ENCODE measurements around the gene LSM4. TPM values are rescaled to one million over a fixed set of nuclear protein-coding genes. Genes with fewer than 3 reads are reported as not detected.

Gene LSM4
- total and polyA plus RNA-seq, 2 of the 13 experiments (the other 11 are each of a cell fraction or from before 2014, with no cell fraction given), result 65.8 to 166 TPM

DNA sequence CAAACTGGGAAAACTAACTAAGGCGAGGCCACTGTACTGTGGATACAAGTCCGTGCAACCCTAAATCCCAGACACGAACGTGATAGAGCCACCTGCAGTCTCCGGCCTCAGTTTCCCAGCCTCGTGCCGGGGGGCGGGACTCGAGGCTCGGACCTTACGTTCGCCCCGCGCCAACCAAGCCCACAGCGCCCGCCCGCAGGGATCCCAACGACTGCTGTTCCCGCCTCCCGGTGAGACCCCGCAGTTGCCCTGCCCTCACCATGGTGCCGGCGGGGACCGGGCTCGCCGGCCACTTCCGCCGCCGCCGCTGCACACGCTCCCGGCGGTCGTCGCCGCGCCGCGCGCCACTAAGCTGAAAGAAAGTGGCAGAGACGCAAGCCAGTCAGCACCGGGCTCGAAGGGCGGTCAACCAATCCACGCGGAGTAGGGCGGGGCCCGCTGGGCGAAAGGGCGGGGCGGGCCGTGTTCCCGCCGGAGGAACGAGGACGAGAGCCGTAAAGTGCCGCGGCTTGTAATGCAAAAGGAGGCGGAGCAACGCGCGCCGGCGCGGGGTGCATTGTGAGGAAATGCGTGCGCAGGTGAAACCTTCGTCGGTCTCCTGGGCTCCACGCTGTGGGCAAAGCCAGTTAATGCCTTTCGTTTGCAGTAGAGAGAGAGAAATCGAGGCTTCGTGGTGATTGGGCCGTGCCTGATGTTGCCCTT, at the start of gene LSM4 (continued):
- TF ChIP-seq NFATC3 (CRISPR knock-in tag; IDR thresholded peaks at IDR 0.05), result no peak
- peak; percentile 63; the same call in 1 of the 2 replicates for TF ChIP-seq ERF (CRISPR knock-in tag; IDR thresholded peaks at IDR 0.05)
- no peak for TF ChIP-seq MATR3 (CRISPR knock-in tag; IDR thresholded peaks at IDR 0.05)
- TF ChIP-seq MAFF (IDR thresholded peaks at IDR 0.05; ENCODE audit: low read depth, low read length), result no peak
- TF ChIP-seq, protein P1, sequence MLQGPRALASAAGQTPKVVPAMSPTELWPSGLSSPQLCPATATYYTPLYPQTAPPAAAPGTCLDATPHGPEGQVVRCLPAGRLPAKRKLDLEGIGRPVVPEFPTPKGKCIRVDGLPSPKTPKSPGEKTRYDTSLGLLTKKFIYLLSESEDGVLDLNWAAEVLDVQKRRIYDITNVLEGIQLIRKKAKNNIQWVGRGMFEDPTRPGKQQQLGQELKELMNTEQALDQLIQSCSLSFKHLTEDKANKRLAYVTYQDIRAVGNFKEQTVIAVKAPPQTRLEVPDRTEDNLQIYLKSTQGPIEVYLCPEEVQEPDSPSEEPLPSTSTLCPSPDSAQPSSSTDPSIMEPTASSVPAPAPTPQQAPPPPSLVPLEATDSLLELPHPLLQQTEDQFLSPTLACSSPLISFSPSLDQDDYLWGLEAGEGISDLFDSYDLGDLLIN (CRISPR knock-in tag; IDR thresholded peaks at IDR 0.05; ENCODE audit: borderline replicate concordance), result no peak
- TF ChIP-seq KDM5B (CRISPR knock-in tag; IDR thresholded peaks at IDR 0.05; ENCODE audit: borderline replicate concordance), result peak; percentile 72
- TF ChIP-seq, protein P2, sequence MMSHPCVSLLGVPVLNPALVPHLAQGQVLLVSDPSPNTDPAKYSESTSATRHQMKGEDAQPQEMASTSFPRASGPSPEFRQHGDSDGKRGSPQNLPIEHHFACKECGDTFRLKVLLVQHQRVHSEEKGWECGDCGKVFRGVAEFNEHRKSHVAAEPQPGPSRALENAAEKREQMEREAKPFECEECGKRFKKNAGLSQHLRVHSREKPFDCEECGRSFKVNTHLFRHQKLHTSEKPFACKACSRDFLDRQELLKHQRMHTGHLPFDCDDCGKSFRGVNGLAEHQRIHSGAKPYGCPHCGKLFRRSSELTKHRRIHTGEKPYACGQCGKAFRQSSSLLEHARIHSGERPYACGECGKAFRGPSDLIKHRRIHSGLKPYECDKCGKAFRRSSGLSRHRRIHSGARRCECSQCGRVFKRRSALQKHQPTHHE (CRISPR knock-in tag; IDR thresholded peaks at IDR 0.05; ENCODE audit: borderline replicate concordance), result no peak
- no peak for TF ChIP-seq KLF13 (CRISPR knock-in tag; IDR thresholded peaks at IDR 0.05)
- no peak for TF ChIP-seq LCORL (IDR thresholded peaks at IDR 0.05)
- TF ChIP-seq LCORL (CRISPR knock-in tag; IDR thresholded peaks at IDR 0.05), result no peak
- TF ChIP-seq TMF1 (CRISPR knock-in tag; IDR thresholded peaks at IDR 0.05; ENCODE audit: low read depth), result peak; percentile 25; the same call in 1 of the 2 replicates
- TF ChIP-seq BHLHE40 (IDR thresholded peaks at IDR 0.05; ENCODE audit: low read length), result 0 out of 2 replicates have a peak, but pooled peaks have one; percentile 17
- no peak for TF ChIP-seq ZKSCAN5 (CRISPR knock-in tag; IDR thresholded peaks at IDR 0.05)
- TF ChIP-seq, protein P3, sequence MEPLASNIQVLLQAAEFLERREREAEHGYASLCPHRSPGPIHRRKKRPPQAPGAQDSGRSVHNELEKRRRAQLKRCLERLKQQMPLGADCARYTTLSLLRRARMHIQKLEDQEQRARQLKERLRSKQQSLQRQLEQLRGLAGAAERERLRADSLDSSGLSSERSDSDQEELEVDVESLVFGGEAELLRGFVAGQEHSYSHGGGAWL (CRISPR knock-in tag; IDR thresholded peaks at IDR 0.05), result peak; percentile 79; the same call in 1 of the 2 replicates
- TF ChIP-seq, protein P4, sequence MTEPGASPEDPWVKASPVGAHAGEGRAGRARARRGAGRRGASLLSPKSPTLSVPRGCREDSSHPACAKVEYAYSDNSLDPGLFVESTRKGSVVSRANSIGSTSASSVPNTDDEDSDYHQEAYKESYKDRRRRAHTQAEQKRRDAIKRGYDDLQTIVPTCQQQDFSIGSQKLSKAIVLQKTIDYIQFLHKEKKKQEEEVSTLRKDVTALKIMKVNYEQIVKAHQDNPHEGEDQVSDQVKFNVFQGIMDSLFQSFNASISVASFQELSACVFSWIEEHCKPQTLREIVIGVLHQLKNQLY (CRISPR knock-in tag; IDR thresholded peaks at IDR 0.05), result 0 out of 2 replicates have a peak, but pooled peaks have one; percentile 37
- no peak for TF ChIP-seq MAF1 (CRISPR knock-in tag; IDR thresholded peaks at IDR 0.05; ENCODE audit: borderline replicate concordance)
- TF ChIP-seq, protein P5, sequence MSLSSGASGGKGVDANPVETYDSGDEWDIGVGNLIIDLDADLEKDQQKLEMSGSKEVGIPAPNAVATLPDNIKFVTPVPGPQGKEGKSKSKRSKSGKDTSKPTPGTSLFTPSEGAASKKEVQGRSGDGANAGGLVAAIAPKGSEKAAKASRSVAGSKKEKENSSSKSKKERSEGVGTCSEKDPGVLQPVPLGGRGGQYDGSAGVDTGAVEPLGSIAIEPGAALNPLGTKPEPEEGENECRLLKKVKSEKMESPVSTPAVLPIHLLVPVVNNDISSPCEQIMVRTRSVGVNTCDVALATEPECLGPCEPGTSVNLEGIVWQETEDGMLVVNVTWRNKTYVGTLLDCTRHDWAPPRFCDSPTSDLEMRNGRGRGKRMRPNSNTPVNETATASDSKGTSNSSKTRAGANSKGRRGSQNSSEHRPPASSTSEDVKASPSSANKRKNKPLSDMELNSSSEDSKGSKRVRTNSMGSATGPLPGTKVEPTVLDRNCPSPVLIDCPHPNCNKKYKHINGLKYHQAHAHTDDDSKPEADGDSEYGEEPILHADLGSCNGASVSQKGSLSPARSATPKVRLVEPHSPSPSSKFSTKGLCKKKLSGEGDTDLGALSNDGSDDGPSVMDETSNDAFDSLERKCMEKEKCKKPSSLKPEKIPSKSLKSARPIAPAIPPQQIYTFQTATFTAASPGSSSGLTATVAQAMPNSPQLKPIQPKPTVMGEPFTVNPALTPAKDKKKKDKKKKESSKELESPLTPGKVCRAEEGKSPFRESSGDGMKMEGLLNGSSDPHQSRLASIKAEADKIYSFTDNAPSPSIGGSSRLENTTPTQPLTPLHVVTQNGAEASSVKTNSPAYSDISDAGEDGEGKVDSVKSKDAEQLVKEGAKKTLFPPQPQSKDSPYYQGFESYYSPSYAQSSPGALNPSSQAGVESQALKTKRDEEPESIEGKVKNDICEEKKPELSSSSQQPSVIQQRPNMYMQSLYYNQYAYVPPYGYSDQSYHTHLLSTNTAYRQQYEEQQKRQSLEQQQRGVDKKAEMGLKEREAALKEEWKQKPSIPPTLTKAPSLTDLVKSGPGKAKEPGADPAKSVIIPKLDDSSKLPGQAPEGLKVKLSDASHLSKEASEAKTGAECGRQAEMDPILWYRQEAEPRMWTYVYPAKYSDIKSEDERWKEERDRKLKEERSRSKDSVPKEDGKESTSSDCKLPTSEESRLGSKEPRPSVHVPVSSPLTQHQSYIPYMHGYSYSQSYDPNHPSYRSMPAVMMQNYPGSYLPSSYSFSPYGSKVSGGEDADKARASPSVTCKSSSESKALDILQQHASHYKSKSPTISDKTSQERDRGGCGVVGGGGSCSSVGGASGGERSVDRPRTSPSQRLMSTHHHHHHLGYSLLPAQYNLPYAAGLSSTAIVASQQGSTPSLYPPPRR (CRISPR knock-in tag; IDR thresholded peaks at IDR 0.05; ENCODE audit: borderline replicate concordance), result no peak
- peak; percentile 76 for TF ChIP-seq TARDBP (CRISPR knock-in tag; IDR thresholded peaks at IDR 0.05)
- TF ChIP-seq KLF11 (CRISPR knock-in tag; IDR thresholded peaks at IDR 0.05), result peak; percentile 76
- 0 out of 2 replicates have a peak, but pooled peaks have one; percentile 50 for TF ChIP-seq XBP1 (CRISPR knock-in tag; IDR thresholded peaks at IDR 0.05)
- TF ChIP-seq NFIB (CRISPR knock-in tag; IDR thresholded peaks at IDR 0.05; ENCODE audit: borderline replicate concordance), result no peak
- peak; percentile 82 for TF ChIP-seq AGO2 (optimal IDR thresholded peaks at IDR 0.05; ENCODE audit: low read depth, low read length)
- TF ChIP-seq ZNF354B (CRISPR knock-in tag; IDR thresholded peaks at IDR 0.05), result no peak
- TF ChIP-seq ZFY (CRISPR knock-in tag; IDR thresholded peaks at IDR 0.05), result peak; percentile 71
